Astrocyte of the spinal cord (primary cell): ENCODE measurements around the gene CEP83.

Experiments
- DNase-seq: peaks from one replicate; pipeline ENCODE4 v3.0.0; 2011; ENCODE audit warnings: low read depth, low spot score
- H3K4me3 ChIP-seq: 2 replicates; pipeline ENCODE4 v1.5.1; 2011; ENCODE audit warnings: low read depth, mild to moderate bottlenecking, low read length, moderate library complexity
- in situ Hi-C: cut with HindIII; loops from 2 replicates; pipeline ENCODE4 v1.10.0; 2017; ENCODE audit warnings: low sequenced_read_pairs
- TF ChIP-seq, protein P1 (sequence below): IDR thresholded peaks from 2 replicates; pipeline ENCODE4 v1.5.1; 2012; ENCODE audit warnings: low read depth, mild to moderate bottlenecking, low read length, inconsistent platforms

The CEP83 gene

DNA sequence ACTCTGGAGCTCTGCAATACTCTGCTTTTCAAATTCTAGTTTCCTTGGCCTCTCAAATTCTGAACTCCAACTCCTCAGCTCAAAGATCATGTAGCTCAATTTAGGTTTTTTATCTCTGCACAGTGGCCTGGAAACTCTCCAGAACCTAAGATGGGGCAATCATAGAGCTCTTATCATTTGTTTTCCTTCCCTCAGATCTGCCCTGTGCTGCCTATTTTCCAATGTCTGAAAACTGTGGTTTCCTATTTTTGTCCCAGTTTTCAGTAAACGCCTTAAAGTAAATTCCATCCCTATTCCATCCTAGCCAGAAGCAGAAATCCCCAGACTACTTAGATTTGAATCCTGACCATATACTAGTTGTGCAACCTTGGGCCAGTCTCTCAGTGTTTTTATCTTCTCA, 73.2 kb downstream of the CEP83 start:
- no peak overlapping the region for H3K4me3 ChIP-seq
- no peak for DNase-seq
- in situ Hi-C loops: no loop called here
- TF ChIP-seq, protein P1, sequence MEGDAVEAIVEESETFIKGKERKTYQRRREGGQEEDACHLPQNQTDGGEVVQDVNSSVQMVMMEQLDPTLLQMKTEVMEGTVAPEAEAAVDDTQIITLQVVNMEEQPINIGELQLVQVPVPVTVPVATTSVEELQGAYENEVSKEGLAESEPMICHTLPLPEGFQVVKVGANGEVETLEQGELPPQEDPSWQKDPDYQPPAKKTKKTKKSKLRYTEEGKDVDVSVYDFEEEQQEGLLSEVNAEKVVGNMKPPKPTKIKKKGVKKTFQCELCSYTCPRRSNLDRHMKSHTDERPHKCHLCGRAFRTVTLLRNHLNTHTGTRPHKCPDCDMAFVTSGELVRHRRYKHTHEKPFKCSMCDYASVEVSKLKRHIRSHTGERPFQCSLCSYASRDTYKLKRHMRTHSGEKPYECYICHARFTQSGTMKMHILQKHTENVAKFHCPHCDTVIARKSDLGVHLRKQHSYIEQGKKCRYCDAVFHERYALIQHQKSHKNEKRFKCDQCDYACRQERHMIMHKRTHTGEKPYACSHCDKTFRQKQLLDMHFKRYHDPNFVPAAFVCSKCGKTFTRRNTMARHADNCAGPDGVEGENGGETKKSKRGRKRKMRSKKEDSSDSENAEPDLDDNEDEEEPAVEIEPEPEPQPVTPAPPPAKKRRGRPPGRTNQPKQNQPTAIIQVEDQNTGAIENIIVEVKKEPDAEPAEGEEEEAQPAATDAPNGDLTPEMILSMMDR: no peak

DNA sequence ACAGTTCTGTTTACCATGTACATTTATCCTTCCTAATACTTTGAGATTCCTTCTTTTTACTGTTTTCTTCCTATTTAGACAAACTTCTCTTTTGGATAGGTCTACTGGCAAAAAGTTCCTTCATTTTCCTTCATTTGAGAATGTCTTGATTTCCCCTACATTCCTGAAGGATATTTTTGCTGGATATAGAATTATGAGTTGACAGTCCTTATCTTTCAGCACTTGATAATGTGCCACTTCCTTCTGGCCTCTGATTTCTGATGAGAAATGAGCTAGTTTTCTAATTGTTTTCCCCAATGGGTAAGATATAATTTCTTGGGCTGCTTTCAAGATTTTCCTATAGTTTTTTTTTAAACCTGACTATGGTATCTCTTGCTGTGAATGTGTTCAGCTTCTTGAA, 75.6 kb downstream of the CEP83 start:
- TF ChIP-seq, protein P1: no peak
- in situ Hi-C loops: no loop called here
- no peak overlapping the region for H3K4me3 ChIP-seq
- no peak for DNase-seq

DNA sequence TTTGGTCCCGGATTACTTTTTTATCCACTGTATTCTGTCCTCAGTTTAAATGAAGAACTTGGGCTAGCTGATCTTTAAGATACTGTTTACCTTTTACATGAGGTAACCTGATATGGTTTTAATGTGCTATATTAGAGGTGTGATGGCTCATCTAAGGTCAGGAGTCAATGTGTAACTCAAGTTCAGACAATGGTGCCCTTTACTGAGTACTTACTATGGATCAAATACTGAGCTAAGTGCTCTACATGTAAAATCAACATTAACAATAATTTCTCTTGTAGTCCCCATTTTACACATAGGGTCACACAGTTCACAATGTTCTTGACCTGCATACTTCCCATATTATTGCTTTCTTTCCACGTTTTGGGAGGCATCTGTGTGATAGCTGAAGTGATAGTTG, 79.2 kb downstream of the CEP83 start:
- DNase-seq: no peak
- TF ChIP-seq, protein P1: no peak
- in situ Hi-C loops: no loop called here
- H3K4me3 ChIP-seq: no peak overlapping the region

GRCh38 chr12:94379479-94380113, 80.1 kb downstream of the CEP83 start:
- H3K4me3 ChIP-seq: no peak overlapping the region
- in situ Hi-C loops: no loop called here
- TF ChIP-seq, protein P1: no peak
- no peak for DNase-seq

DNA sequence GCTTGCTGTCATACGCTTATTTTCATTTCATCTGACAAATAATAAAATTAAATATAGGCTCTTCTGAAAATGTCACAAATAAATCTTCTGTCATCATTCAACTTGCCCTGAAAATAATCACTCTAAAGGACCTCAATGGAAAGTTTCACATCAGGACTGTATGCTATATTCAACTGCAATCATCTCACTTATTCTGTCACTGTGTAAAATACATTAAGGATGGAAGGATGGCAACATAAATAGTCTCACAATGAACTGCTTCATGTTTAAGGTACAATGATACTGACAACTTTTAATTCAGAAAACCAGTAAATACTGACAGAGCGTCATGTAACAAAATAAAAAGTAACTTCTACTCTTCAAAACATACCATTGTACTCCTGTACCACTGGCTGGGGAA, 82.1 kb downstream of the CEP83 start:
- DNase-seq: no peak
- in situ Hi-C loops: no loop called here
- TF ChIP-seq, protein P1: no peak
- no peak overlapping the region for H3K4me3 ChIP-seq

DNA sequence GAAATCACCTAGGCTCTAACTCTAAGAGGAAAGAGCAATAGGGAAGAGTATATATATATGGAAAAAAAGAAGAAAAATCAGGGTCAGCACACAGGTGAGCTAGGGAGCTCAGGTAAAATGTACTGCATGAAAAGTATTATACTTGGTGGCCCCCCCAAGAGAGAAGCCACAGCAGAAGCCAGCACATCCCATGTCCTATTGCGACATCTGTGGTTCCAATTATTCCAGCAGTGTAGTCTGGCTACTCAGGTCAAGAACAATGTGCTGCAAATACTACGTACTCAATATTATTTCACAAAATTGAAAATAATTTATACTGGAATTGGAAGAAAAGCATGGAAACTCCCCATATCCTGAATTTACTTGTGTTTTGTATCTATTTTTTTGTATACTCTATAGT, 85.5 kb downstream of the CEP83 start:
- in situ Hi-C loops: no loop called here
- TF ChIP-seq, protein P1: no peak
- no peak overlapping the region for H3K4me3 ChIP-seq
- DNase-seq: no peak

- DNase-seq: no peak
- in situ Hi-C loops: no loop called here
- no peak overlapping the region for H3K4me3 ChIP-seq
- TF ChIP-seq, protein P1: no peak
Measured at GRCh38 chr12:94372461-94372860, 87.2 kb downstream of the CEP83 start.
